SK-N-MC (cell line): Measurements from ENCODE around the gene HOXA11.

ENCODE experiments used
- EZH2 ChIP-seq: fragments of 200-600 bp; sonication (generic); IDR thresholded peaks from one replicate; pipeline ENCODE4 v1.6.1; 2017; ENCODE audit warnings: antibody characterized with exemption
- FOXP2 ChIP-seq: optimal IDR thresholded peaks from 2 replicates; pipeline ENCODE3; 2011; ENCODE audit warnings: mild to moderate bottlenecking, moderate library complexity; ENCODE audit not compliant: insufficient read depth; ENCODE audit errors: extremely low read length, control extremely low read depth
- POLR2AphosphoS5 ChIP-seq: IDR thresholded peaks from 2 replicates; pipeline ENCODE4 v1.6.1; 2012; ENCODE audit warnings: mild to moderate bottlenecking, low read depth, low read length, borderline replicate concordance

- TF ChIP-seq POLR2AphosphoS5 (no peak), EZH2 (no peak), FOXP2 (no peak)
Observed at GRCh38 chr7:27215356-27215755, 30.3 kb upstream of the HOXA11 start.
